ENCODE data around the gene ZNF331. TPM values are rescaled to one million over a fixed set of nuclear protein-coding genes. Genes with fewer than 3 reads are reported as not detected.

The ZNF331 gene
- total RNA-seq, 1 experiment from 2014 or later: 25.0 TPM

DNA sequence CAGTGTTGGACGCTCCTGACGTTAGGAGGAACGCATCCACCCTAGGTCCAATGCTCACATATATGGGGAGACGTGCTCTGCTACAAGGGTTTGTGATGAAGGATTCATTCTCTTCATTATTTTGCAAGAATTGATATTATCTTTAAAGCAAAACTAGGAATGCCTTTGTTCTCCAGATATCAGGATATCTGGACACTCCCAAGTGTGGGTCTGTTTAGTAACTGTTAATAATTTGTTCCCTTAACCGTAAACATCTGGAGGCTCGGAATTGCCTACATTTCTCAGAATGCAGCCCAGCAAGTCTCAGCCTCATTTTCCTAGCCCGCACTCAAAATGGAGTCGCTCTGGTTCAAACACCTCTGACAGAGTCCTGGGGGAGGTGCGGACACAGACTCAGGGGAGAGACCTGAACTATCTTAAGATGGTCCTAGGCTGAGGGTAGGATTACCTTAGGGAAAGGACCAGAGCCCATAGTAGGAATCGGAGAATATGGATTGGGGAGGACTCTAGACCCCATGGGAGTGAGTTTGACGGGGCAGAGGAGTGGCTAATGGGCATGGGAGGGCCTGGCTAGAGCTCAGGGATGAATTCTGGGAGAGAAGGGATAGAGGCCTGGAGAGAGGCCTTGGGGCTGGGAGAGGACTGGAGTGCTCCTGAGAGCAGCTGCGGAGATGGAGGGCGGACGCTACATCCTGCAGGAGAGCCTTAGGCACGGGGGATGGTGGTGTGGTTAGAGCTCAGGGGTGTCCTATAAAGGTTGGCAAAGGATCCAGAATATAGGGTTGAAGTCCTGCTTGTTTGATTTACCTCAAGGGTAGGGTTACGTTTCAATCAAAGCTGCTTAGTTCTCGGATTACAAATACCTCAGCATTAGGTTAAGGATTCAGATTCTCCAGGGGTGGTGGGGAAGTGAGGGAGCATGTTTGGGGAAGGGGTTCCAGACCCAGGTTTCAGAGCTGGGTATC lies 43.2 kb downstream of the ZNF331 start:
- TF ChIP-seq, protein P1, sequence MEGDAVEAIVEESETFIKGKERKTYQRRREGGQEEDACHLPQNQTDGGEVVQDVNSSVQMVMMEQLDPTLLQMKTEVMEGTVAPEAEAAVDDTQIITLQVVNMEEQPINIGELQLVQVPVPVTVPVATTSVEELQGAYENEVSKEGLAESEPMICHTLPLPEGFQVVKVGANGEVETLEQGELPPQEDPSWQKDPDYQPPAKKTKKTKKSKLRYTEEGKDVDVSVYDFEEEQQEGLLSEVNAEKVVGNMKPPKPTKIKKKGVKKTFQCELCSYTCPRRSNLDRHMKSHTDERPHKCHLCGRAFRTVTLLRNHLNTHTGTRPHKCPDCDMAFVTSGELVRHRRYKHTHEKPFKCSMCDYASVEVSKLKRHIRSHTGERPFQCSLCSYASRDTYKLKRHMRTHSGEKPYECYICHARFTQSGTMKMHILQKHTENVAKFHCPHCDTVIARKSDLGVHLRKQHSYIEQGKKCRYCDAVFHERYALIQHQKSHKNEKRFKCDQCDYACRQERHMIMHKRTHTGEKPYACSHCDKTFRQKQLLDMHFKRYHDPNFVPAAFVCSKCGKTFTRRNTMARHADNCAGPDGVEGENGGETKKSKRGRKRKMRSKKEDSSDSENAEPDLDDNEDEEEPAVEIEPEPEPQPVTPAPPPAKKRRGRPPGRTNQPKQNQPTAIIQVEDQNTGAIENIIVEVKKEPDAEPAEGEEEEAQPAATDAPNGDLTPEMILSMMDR (IDR thresholded peaks at IDR 0.05): no peak
- H3K27me3 ChIP-seq (ENCODE audit: control insufficient read depth, insufficient read depth, low read length): no peaks in the 10 kb centered on the region
- ChIA-PET POLR2A (no interaction called here), CTCF (no interaction called here)
- in situ Hi-C loops (cut with HindIII; ENCODE audit: low pct_unique_long_range_greater_than_20kb, low sequenced_read_pairs): no loop called here
- H3K36me3 ChIP-seq (ENCODE audit: control insufficient read depth, insufficient read depth, low read length): peaks cover 15% of the 10 kb centered on the region
- H3K9me3 ChIP-seq (ENCODE audit: control insufficient read depth, insufficient read depth, low read depth, low read length): peaks cover 24% of the 10 kb centered on the region
- no peak overlapping the region for H3K27ac ChIP-seq (ENCODE audit: low read length)
- DNase-seq (ENCODE audit: low read depth, low spot score) (no peak), ATAC-seq (peak; percentile 51)
- H3K4me1 ChIP-seq (ENCODE audit: control insufficient read depth, insufficient read depth, low read length): no peaks in the 10 kb centered on the region
- intact Hi-C loops (cut with micrococcal nuclease; ENCODE audit: unreplicated experiment): no loop called here
- BruUV-seq (replicated peaks): no TSS peak
- no peak overlapping the region for H3K4me3 ChIP-seq (ENCODE audit: low read depth in 2 of 2, low read length in 2 of 2)

DNA sequence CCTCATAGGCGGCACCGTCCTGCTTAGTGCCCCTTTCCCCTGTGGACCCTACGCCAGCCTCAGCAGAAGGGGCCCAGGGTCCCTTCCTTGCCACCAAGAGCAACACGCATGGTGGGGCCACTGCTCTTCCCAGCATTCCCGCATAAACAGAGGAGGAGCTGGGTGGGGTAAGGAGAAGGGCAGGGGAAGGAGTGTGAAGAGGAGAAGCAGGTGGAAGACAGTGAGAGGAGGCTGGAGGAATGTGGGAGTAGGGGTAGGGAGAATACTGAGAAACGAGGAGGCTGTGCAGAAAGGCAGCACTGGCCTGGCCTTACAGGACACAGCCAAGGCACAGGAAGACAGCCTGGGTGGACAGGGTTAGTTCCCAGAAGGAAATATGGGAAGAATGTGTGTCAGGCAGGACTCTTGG lies 43.9 kb downstream of the ZNF331 start:
- H3K9me3 ChIP-seq (ENCODE audit: control insufficient read depth, insufficient read depth, low read depth, low read length): peaks cover 17% of the 10 kb centered on the region
- DNase-seq (ENCODE audit: low read depth, low spot score) (no peak), ATAC-seq (peak; percentile 51)
- H3K36me3 ChIP-seq (ENCODE audit: control insufficient read depth, insufficient read depth, low read length): peaks cover 10% of the 10 kb centered on the region; the same call in 1 of the 2 replicates
- TF ChIP-seq, protein P2, sequence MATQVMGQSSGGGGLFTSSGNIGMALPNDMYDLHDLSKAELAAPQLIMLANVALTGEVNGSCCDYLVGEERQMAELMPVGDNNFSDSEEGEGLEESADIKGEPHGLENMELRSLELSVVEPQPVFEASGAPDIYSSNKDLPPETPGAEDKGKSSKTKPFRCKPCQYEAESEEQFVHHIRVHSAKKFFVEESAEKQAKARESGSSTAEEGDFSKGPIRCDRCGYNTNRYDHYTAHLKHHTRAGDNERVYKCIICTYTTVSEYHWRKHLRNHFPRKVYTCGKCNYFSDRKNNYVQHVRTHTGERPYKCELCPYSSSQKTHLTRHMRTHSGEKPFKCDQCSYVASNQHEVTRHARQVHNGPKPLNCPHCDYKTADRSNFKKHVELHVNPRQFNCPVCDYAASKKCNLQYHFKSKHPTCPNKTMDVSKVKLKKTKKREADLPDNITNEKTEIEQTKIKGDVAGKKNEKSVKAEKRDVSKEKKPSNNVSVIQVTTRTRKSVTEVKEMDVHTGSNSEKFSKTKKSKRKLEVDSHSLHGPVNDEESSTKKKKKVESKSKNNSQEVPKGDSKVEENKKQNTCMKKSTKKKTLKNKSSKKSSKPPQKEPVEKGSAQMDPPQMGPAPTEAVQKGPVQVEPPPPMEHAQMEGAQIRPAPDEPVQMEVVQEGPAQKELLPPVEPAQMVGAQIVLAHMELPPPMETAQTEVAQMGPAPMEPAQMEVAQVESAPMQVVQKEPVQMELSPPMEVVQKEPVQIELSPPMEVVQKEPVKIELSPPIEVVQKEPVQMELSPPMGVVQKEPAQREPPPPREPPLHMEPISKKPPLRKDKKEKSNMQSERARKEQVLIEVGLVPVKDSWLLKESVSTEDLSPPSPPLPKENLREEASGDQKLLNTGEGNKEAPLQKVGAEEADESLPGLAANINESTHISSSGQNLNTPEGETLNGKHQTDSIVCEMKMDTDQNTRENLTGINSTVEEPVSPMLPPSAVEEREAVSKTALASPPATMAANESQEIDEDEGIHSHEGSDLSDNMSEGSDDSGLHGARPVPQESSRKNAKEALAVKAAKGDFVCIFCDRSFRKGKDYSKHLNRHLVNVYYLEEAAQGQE (IDR thresholded peaks at IDR 0.05; ENCODE audit: insufficient read depth in 1 of 2, low read depth in 2 of 2, low read length in 1 of 2): no peak
- TF ChIP-seq TCF7L2 (IDR thresholded peaks at IDR 0.05; ENCODE audit: low read depth, low read length) (no peak), SIN3A (IDR thresholded peaks at IDR 0.05; ENCODE audit: borderline replicate concordance, insufficient read depth, low read depth, low read length) (no peak), POLR2AphosphoS5 (IDR thresholded peaks at IDR 0.05; ENCODE audit: low read depth, low read length) (no peak)
- TF ChIP-seq, protein P1 (IDR thresholded peaks at IDR 0.05): no peak
- no peak overlapping the region for H3K27ac ChIP-seq (ENCODE audit: low read length)
- no TSS peak for BruUV-seq (replicated peaks)
- CTCF ChIA-PET: no interaction called here
- in situ Hi-C loops (cut with HindIII; ENCODE audit: low pct_unique_long_range_greater_than_20kb, low sequenced_read_pairs): no loop called here
- POLR2A ChIA-PET: no interaction called here
- H3K4me1 ChIP-seq (ENCODE audit: control insufficient read depth, insufficient read depth, low read length): no peaks in the 10 kb centered on the region
- intact Hi-C loops (cut with micrococcal nuclease; ENCODE audit: unreplicated experiment): no loop called here
- H3K27me3 ChIP-seq (ENCODE audit: control insufficient read depth, insufficient read depth, low read length): no peaks in the 10 kb centered on the region
- H3K4me3 ChIP-seq (ENCODE audit: low read depth in 2 of 2, low read length in 2 of 2): no peak overlapping the region

Measured in Panc1 (cell line).